GM18951 (cell line): Measurements from ENCODE around the gene MAB21L4.
"Not testable (repeated sequence)": the region's sequence is repeated elsewhere in the genome, so short reads cannot be mapped to it uniquely, and the experiment has no call there.

Experiments used
- POLR2A ChIP-seq: IDR thresholded peaks from 4 replicates; pipeline ENCODE4 v1.6.1; 2011; ENCODE audit warnings: mild to moderate bottlenecking; ENCODE audit not compliant: insufficient read length, insufficient read depth; ENCODE audit errors: extremely low read depth
- in situ Hi-C: fragments of 300-500 bp; cut with MboI; formaldehyde crosslinking; loops from one replicate; pipeline ENCODE4 v1.12.0; 2022; ENCODE audit warnings: low sequenced_read_pairs, mixed read lengths, inconsistent platforms; ENCODE audit not compliant: unreplicated experiment

MAB21L4 gene

DNA sequence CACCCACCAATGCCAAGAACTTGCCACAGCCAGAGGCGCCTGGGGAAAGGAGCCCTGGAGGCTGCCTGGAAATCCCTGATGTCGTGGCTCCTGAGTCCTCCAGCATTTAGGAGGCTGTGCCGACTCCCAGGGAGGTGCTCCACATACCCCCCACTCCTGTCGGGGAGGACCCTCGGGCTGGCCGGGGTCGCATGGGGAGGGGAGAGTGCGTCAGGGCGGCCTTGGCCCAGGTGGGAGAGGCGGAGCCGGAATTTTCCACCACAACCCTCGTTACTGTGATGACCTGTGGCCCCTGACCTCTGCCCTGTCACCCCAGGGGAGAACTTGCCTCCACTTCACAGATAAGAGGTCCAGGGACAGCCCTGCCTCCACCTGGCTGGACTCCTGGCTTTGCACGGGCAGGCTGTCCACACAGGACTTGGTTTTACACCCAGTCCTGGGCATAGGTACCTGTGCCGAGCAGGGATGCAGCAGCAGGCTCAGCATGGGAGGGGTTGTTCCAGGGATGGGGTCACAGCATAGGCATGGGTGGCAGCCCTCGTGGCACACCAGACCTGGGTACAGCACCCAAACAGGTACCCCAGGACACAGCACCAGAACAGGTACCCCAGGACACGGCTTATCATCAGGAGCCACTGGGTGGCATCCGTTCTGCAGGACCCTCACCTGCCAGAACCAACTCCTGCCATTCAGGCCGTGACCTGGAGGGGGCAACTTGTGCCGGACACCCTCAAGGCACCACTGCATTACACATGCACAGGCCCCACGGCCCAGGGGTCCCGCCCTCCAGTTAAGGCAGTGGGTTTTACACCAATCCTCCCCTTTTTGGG, 39.6 kb downstream of the MAB21L4 start:
- no peak for TF ChIP-seq POLR2A
- in situ Hi-C loops: no loop called here

DNA sequence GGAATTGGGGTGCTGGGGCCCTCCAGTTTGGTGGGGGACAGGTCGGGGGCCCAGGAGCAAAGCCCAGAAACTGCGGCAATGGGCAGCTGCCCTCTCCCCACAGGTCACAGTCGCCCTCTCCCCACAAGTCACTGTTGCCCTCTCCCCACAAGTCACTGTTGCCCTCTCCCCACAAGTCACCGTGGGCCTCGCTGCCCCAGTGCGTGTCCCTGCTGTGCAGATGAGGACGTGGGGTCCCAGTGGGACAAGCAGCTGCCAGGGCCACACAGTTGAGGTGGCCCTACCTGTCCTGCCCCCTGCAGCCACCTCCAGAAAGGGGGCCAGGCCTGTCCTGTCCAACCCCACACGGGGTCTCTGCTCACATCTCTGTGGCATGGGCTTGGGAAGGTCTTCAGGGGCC, 40.3 kb downstream of the MAB21L4 start:
- in situ Hi-C loops: no loop called here
- TF ChIP-seq POLR2A: no peak

DNA sequence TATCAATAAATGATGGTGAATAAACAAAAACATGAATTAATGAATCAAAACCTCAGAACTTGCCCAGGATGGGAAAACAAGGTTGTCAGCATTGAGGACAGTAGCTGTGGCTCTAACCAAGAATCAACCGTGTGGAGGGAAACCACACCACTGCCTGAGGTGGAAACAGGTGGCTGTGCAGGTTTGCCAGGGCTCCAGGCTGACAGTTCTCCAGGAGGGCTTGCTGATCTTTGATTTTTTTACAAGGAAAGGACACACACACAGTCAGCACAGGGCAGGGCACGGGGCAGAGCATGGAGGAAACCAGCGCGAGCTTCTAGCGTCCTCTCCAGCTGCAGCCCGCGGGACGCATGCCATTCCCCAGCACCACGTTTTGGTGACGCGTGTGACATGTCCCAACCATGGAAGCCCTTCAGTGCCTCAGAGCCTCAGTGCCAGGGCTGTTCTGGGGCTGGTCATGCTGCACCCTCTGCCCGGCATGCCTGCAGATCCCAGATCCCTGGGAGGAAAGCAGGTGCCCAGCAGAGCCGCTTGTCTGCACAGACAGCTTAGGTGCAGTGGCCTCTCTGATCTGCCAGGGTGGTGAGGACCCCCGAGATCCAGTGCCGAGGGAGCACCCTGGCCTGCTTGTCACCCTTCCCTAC, 43.2 kb downstream of the MAB21L4 start:
- in situ Hi-C loops: no loop called here
- TF ChIP-seq POLR2A: no peak

DNA sequence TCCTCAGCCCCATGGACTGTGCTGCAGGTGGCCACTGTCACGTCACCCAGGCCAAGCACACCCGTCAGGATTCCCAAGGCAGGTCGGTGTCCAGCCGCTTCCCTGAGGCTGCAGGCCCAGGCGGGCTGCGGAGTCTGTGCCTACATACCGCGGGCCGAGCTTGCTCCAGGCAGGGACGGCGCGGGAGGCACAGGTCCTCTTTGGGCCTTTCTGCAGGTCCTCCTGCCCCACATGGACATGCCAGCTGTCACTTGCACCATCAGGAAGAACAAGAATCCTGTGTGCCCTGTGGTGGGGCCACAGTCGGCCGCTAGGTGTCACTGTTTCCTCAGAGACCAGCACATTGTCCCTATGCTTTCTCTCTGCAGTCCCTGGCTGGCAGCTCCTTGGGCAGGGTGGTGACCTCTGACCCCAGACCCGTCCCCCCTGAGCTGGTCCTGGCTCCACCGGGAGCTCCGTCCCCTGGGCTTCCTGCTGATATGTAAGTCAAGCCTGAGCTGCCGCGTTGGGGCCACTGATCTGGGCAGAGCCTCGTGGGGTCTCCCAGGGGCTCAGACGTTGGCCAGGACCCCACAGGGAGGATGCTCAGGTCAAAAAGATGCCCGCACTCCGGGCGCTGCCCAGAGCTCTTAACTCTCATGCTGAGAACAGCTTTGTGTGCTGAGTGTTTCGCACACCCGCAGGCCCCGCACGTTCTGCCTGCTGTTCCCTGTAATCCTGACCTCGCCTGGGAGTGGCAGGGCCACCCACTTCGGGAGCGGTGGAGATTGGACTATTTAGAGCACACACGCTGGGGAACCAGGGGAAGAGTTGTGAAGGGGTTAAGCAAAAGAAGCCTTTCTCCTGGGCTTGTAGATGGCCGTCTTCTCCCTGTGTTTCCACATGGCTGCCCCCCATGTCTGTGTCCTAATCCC, 44.6 kb downstream of the MAB21L4 start:
- in situ Hi-C loops: no loop called here
- no peak for TF ChIP-seq POLR2A

DNA sequence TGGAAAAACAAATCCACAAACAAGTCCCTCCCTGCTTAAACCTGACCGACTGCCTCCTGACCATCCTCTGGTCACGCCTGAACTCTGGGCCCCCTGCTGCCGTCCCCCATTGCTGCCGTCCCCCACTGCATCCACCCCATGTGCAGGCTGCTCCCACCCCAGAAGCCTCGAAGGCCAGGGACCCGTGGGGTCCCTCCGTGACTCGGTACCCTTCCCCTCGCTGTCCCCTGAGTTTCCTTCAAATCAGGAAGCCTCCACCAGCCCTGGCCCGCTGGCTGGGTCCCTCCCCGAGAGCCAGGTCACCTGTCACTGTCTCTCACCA, 45.2 kb downstream of the MAB21L4 start:
- in situ Hi-C loops: no loop called here
- TF ChIP-seq POLR2A: no peak

DNA sequence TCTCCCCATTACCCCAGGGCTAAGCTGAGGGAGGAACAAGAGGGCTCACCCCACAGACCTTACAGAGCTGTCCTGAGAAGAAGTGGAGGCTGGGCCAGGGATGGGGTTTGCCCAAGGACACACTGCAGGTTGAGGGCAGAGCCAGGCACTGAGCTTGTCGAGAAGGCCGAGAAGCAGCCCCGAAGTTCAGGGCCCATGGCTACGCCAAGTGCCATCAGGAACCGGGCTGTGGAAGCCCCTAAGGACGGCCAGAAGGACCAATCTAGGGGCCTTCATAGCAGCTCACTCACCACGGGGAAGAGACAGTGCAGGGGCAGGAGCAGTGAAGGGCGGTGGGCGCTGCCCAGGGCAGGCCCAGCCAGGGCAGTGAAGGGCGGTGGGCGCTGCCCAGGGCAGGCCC, 45.9 kb downstream of the MAB21L4 start:
- no peak for TF ChIP-seq POLR2A
- in situ Hi-C loops: no loop called here

DNA sequence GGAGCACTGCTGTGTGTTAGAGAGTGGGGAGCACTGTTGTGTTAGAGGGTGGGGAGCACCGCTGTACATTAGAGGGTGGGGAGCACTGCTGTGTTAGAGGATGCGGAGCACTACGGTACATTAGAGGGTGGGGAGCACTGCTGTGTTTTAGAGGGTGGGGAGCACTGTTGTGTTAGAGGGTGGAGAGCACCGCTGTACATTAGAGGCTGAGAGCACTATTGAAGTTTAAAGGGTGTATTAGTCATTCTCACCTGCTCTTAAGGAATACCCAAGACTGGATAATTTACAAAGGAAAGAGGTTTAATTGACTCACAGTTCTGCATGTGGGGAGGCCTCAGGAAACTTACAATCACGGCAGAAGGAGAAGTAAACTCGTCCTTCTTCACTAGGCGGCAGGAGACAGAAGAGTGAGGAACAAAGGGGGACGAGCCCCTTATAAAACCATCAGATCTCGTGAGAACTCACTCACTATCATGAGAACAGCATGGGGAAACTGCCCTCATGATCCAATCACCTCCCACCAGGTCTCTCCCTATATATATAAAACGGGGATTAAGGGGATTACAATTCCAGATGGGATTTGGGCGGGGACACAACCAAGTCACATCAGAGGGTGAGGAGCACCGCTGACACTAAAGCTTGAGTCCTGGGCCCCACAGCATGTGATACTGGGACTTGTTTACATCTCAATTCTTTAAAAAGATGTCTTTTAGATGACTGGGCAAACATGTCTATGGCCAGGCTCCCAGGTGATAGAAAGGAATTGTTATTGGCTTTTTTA, 46.9 kb downstream of the MAB21L4 start:
- in situ Hi-C loops: no loop called here
- TF ChIP-seq POLR2A: no peak

DNA sequence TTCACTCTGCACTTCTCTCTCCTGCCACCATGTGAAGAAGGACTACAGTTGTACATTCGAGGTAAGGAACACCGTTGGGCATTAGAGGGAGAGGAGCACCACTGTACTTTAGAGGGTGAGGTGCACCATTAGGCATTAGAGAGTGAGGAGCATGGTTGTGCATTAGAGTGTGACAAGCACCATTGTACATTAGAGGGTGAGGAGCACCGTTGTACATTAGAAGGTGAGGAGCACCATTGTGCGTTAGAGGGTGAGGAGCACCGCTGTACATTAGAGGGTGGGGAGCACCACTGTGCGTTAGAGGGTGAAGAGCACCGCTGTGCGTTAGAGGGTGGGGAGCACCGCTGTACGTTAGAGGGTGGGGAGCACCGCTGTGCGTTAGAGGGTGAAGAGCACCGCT, 48.1 kb downstream of the MAB21L4 start:
- in situ Hi-C loops: no loop called here
- no peak for TF ChIP-seq POLR2A

DNA sequence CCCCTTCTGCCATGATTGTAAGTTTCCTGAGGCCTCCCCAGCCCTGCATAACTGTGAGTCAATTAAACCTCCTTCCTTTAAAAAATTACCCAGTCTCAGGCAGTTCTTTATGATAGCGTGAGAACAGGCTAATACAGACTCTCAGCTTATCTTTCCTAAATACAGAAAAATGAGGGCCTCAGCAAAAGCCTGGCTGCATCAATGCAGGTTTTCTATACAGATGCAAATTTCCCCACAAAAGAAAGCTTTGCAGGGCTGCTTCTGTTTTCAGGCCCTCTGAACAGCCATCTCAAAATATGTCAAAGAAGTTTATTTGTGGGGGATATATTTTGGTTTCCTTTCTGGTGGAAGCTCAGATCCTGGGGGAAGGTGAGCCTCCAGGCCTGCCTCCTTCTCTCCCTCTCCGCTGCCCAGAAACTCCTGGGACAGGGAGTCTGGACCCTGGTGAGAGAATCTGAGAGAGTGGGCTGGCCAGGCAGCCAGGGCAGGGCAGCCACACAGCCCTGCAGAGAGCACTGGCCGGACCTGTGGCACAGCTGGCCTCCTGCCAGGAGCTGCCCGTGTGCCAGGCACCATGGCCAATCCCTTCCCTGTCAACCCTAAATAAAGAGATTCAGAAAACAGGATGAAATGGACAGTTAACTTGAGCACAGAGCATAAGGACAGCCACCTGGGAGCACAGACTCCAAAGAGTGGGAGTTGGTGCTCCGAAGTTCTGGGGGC, 48.9 kb downstream of the MAB21L4 start:
- TF ChIP-seq POLR2A: no peak
- in situ Hi-C loops: no loop called here

DNA sequence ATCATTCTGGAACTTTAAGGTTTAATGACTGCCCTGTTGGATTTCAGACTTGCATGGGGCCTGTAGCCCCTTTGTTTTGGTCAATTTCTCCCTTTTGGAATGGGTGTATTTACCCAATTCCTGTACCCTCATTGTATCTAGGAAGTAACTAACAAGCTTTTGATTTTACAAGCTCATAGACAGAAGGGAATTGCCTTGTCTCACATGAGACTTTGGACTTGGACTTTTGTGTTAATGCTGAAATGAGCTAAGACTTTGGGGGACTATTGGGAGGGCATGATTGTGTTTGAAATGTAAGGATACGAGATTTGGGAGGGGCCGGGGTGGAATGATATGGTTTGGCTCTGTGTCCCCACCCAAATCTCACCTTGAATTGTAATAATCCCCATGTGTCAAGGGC, 49.6 kb downstream of the MAB21L4 start:
- in situ Hi-C loops: not testable (repeated sequence)

DNA sequence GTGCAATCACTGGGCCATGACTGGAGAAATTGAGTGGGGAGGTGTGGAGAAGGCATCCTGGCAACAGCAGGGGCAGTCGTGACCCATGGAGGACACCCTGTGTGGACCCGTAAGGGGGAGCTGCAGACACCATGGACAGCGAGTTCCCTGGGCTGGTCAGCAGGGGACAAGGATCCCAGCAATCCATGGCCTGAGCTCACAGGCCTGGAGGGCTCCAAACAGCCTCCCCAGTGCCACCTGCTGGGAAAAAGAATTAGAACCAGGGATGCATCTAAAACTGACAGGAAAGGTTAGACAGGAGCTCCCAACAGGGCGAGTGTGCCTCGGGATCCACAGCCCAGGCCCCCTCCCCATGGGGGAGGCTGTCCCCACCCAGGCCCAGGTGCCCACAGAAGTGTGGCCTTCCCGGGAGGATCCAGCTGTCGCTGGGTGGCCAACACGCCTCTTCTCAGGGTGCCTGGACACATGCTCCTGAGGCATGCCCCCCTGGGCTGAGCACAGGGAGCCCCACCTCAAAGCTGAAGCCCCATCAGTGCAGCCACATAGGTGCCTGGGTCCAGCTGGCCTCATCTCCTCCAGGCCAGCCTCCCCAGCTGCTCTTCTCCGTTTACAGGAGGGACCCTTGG, 55.4 kb downstream of the MAB21L4 start:
- TF ChIP-seq POLR2A: no peak
- in situ Hi-C loops: no loop called here
